ENCODE measurements around the gene AHI1.

Gene AHI1

GRCh38 chr6:135497412-135498184 lies at the start of gene AHI1:
Gene AHI1 (minus strand): TSS chr6:135497740. CDS start chr6:135492237, 5,503 bp downstream.
- peak; percentile 92 for DNase-seq

- no peak for DNase-seq
Measured at GRCh38 chr6:135546680-135547418, 49.3 kb upstream of the AHI1 start.

DNA sequence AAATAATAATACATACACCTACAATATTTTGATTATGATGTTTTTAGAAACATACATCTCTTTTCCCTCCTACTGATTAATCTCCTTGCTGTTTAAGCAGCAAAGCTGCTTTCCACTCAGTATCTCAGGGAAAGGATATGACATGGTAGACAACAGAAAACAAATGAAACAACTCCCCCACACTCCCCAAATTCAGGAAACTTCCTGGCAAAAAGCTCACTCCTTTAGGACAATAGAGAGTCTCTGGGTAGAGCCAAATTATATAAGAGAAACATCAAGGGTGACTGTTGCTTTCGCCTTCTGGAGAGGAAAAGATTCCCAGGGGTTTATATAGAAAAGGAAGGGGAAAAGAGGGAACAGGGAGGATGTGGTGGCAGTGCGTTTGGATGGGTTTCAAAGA lies 48.7 kb upstream of the AHI1 start:
- DNase-seq: no peak

- DNase-seq: no peak
Measured at GRCh38 chr6:135540207-135540840, 42.8 kb upstream of the AHI1 start.

- peak; percentile 46 for DNase-seq
Measured at GRCh38 chr6:135537741-135538301, 40.3 kb upstream of the AHI1 start.

DNA sequence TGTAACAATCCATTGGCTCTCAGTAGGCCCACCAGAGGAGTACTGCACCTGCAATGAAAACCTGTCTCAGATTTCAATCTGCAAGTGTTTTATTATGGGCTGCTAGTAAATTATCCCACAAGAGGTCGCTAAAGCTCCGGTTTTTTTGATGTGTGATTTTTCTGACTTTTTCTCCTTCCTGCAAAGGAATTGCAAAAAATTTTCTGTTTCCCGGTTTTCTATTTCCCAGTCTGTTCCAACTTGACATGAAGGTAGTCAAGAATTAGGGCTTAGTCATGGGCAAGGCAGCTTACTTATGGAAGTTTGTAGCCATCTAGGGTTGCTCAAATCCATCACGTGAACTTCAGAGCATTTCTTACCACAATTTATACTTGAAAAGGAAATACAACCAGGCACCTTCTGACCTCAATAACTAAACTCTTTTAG lies 38.5 kb upstream of the AHI1 start:
- no peak for DNase-seq

DNA sequence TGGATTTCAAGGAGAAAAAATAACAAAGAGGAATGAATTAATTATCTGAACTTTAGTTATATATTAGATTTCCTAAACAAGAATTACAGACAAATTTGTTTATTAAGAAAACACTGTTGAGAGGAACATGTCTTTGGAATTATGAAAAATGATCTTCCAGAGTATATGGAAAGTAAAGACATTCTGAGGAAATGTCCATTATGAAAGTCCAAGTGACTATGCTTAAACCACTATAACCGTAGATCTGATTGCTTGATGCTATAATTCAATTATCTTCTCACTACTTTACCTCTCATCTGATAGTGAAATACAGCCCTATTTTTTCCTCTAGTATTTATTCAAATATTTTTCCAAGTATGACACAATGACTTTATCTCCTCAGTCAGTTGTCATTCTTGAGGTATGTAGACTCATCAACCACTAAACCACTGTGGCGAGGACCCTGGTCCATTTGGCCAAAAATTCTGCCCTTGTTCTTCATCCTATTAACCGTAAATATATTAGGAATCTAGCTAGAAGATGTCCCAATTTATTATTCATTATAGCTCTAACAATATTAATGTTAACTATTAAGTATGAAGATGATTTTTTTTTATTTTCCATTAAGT lies 37.3 kb upstream of the AHI1 start:
- DNase-seq: no peak

DNA sequence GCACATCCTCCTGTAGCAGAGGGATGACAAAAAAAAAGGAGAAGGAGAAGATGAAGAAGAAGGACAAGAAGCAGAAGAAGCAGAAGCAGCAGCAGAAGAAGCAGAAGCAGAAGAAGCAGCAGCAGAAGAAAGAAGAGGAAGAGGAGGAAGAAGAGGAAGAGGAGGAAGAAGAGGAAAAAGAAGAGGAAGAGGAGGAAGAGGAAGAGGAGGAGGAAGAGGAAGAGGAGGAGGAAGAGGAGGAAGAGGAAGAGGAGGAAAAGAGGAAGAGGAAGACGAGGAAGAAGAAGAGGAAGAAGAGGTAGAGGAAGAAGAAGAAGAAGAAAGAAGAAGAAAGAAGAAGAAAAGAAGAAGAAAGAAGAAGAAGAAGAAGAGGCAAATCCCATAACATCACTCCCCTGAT lies 35.0 kb upstream of the AHI1 start:
- DNase-seq: no peak

GRCh38 chr6:135531954-135532490 lies 34.5 kb upstream of the AHI1 start:
- no peak for DNase-seq

- no peak for DNase-seq
Measured at GRCh38 chr6:135530113-135530512, 32.6 kb upstream of the AHI1 start.

GRCh38 chr6:135527960-135528249 lies 30.4 kb upstream of the AHI1 start:
- no peak for DNase-seq

GRCh38 chr6:135527116-135527959 lies 29.8 kb upstream of the AHI1 start:
- no peak for DNase-seq

DNA sequence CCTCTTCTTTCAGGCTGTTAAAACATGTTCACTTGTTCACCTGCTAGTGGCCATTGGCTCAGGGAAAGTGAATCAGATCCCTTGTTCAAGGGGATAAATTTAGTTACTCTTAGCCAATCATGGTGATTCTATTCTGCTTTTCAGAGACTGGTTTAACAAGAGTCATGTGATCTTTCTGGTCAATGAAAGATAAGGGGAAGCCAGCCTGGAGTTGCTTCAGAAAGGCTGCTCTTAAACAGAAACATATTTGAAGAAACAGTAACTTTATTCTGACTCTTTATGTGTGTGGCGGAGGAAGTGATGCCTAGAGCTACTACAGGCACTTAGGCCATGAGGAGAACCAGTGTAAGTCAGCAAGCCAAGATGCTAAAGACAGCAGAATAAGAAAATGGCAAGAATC lies 28.1 kb upstream of the AHI1 start:
- no peak for DNase-seq

- DNase-seq: no peak
Measured at GRCh38 chr6:135522965-135523692, 25.6 kb upstream of the AHI1 start.

- no peak for DNase-seq
Measured at GRCh38 chr6:135521431-135521830, 23.9 kb upstream of the AHI1 start.

GRCh38 chr6:135520781-135521180 lies 23.2 kb upstream of the AHI1 start:
- DNase-seq: no peak

GRCh38 chr6:135519348-135519747 lies 21.8 kb upstream of the AHI1 start:
- DNase-seq: no peak

GRCh38 chr6:135517527-135517926 lies 20.0 kb upstream of the AHI1 start:
- no peak for DNase-seq

DNA sequence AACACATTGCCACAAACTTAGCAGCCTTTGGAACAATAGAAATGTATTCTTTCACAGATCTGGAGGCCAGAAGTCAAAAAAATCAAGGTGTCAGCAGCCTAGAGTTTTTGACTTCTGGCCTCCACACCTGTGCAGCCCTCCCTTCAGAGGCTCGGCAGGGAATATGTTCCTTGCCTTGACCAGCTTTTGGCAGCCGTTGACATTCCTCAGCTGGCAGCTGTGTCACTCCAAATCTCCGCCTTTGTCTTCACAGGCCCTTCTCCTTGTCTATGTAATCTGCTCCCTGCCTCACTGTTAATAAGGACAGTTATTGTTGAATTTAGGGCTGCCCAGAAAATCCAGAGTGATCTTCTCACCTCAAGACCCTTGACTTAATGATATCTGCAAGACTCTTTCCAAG lies 17.2 kb upstream of the AHI1 start:
- DNase-seq: no peak

- DNase-seq: peak; percentile 27
Measured at GRCh38 chr6:135506270-135506997, 8.9 kb upstream of the AHI1 start.

DNA sequence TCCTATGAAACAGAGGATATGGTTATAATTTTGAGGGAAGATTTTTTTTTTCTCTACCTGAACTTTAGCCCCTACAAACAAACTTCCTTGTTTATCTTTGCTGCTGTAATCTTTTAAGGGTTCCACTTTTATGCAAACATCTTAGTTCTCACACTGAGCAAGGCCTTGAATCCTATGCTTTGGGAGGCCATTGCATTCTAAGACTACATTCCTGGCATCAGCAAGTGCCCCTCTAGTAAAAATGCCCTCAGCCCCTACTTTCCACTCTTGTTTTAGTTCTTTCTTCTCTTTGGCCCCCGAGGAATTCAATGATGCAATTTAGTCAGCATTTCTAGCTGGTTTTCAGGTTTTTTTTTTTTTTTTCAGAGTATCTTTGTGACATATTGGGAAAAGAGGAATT lies 8.1 kb upstream of the AHI1 start:
- no peak for DNase-seq

Measured in stimulated activated CD4-positive, alpha-beta T cell treated with anti-CD3 and anti-CD28 coated beads, Interleukin-4, amount 100 ng/mL, for 24 hours (primary cell).